PFSK-1 (cell line): Measurements from ENCODE around the gene KATNIP.

ENCODE experiments used
- FOXP2 ChIP-seq: optimal IDR thresholded peaks from 2 replicates; pipeline ENCODE3; 2011; ENCODE audit warnings: borderline replicate concordance, control low read depth, inconsistent platforms; ENCODE audit not compliant: insufficient read depth; ENCODE audit errors: extremely low read length, extremely low read depth
- POLR2AphosphoS5 ChIP-seq: IDR thresholded peaks from 2 replicates; pipeline ENCODE4 v1.6.1; 2012; ENCODE audit warnings: low read depth, mild to moderate bottlenecking, control low read depth, low read length, moderate library complexity

DNA sequence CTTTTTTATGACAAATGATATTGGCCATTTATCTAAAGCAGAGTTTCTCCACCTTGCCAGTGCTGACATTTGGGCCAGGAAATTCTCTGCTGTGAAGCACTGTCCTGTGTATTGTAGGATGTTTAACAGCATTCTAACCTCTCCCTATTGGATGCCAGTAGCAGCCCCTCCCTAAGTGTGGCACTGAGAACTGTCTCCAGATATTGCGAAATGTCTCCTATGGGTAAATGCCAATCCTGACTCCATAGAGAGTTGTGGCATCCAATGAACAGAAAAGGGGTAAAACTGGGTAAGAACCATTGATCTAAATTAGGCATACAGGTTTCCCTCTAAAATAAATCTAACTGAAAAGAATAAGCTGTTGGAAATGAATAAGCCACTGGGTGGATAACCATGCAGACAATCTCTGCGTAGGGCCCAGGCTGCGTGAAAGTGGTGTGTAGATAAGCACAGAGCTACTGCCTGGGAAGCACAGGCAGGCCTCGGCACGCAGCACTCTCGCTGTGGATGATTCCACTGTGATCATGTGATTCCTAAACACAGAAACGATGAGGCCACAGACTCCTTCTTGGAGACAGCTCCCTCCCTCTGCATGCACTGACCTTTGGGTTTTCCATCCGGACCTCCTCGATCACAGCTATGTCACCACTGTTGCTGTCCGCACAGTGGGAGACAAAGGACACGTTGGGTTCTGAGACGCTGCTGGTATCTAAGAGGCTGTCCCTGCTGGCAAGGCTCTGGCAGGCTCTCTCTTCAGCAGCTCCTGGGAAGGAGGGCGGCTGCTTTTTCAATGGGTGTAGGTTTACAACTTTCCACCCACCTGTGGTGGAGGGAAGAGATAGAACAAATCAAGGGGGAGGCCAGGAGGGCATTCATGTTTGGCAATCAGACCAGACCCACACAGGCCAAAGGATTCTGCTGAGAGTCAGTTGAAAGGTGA lies 44.4 kb upstream of the KATNIP start:
- no peak for TF ChIP-seq POLR2AphosphoS5
- TF ChIP-seq FOXP2, result no peak
